IMR-90 (cell line): ENCODE results near the gene OPCML. TPM values are rescaled to one million over a fixed set of nuclear protein-coding genes. Genes with fewer than 3 reads are reported as not detected.

ENCODE experiments used
- ATAC-seq: fragments of 200-7000 bp; cut with Tn5 transposase; 2 replicates; pipeline ENCODE4 v1.9.1; 2020; ENCODE audit warnings: low read depth, mild to moderate bottlenecking, moderate library complexity
- BruUV-seq: library from RNA; stranded (reverse); fragments of 400-500 nt; replicated peaks from 2 replicates; lab custom pipeline; 2021; lab: Mats Ljungman, UMichigan
- CTCF ChIA-PET: fragments of 300-600 bp; formaldehyde crosslinking; extraction: SDS; loops from one replicate; lab custom pipeline; 2021; ENCODE audit warnings: antibody characterized with exemption; lab: Yijun Ruan, JAX
- POLR2A ChIA-PET: fragments of 300-600 bp; sonication (Branson Sonifier 250); formaldehyde crosslinking; loops from one replicate; lab custom pipeline; 2022; ENCODE audit warnings: antibody characterized with exemption; ENCODE audit not compliant: unreplicated experiment; lab: Charles Lee
- DNase-seq: peaks from one replicate; pipeline ENCODE4 v3.0.0; 2013
- H2AFZ ChIP-seq: replicated peaks from 2 replicates; pipeline ENCODE3; 2013; ENCODE audit warnings: low read length, mild to moderate bottlenecking; ENCODE audit not compliant: poor library complexity
- H2AK5ac ChIP-seq: 2 replicates; pipeline ENCODE4 v1.6.1; 2013; ENCODE audit warnings: low read depth, low read length, inconsistent platforms
- H2AK9ac ChIP-seq: replicated peaks from 2 replicates; pipeline ENCODE3; 2013; ENCODE audit warnings: mild to moderate bottlenecking, low read depth, low read length, moderate library complexity; ENCODE audit not compliant: poor library complexity
- H2BK120ac ChIP-seq: 2 replicates; pipeline ENCODE4 v1.6.1; 2013; ENCODE audit warnings: low read depth, low read length, inconsistent platforms
- H2BK15ac ChIP-seq: 3 replicates; pipeline ENCODE4 v1.6.1; 2013; ENCODE audit warnings: low read depth, low read length, inconsistent platforms
- H2BK20ac ChIP-seq: 2 replicates; pipeline ENCODE4 v1.6.1; 2013; ENCODE audit warnings: low read depth, mild to moderate bottlenecking, inconsistent platforms, low read length, moderate library complexity
- H2BK5ac ChIP-seq: 2 replicates; pipeline ENCODE4 v1.6.1; 2013; ENCODE audit warnings: mild to moderate bottlenecking, low read depth, low read length, inconsistent platforms; ENCODE audit not compliant: poor library complexity, severe bottlenecking
- H3K14ac ChIP-seq: replicated peaks from 2 replicates; pipeline ENCODE4 v1.6.1; 2013; ENCODE audit warnings: low read depth, low read length, inconsistent platforms
- H3K18ac ChIP-seq: 2 replicates; pipeline ENCODE4 v1.6.1; 2013; ENCODE audit warnings: low read depth, low read length, control low read depth
- H3K23ac ChIP-seq: 2 replicates; pipeline ENCODE4 v1.6.1; 2013; ENCODE audit warnings: low read depth, low read length, inconsistent platforms
- H3K27ac ChIP-seq: 2 replicates; pipeline ENCODE4 v1.5.1; 2013; ENCODE audit warnings: mild to moderate bottlenecking, control low read depth, low read length; ENCODE audit not compliant: insufficient read depth
- H3K27me3 ChIP-seq: 2 replicates; pipeline ENCODE4 v1.6.1; 2013; ENCODE audit warnings: low read length; ENCODE audit not compliant: control insufficient read depth, insufficient read depth
- H3K36me3 ChIP-seq: 2 replicates; pipeline ENCODE4 v1.6.1; 2013; ENCODE audit warnings: low read length, mixed read lengths; ENCODE audit not compliant: control insufficient read depth, insufficient read depth
- H3K4ac ChIP-seq: 2 replicates; pipeline ENCODE4 v1.6.1; 2013; ENCODE audit warnings: low read depth, low read length, inconsistent platforms
- H3K4me1 ChIP-seq: 2 replicates; pipeline ENCODE4 v1.6.1; 2013; ENCODE audit warnings: low read length, mixed read lengths; ENCODE audit not compliant: control insufficient read depth, insufficient read depth
- H3K4me2 ChIP-seq: 2 replicates; pipeline ENCODE4 v1.6.1; 2013; ENCODE audit warnings: low read depth, mild to moderate bottlenecking, control low read depth, low read length, moderate library complexity
- H3K4me3 ChIP-seq: 2 replicates; pipeline ENCODE4 v1.5.1; 2013; ENCODE audit warnings: low read depth, mild to moderate bottlenecking, control low read depth, low read length, moderate library complexity; ENCODE audit not compliant: insufficient read depth
- H3K56ac ChIP-seq: 2 replicates; pipeline ENCODE4 v1.6.1; 2013; ENCODE audit warnings: low read length, inconsistent platforms; ENCODE audit not compliant: insufficient read depth; ENCODE audit errors: extremely low read depth
- H3K79me1 ChIP-seq, 2 experiments: 2 replicates each; pipeline ENCODE4 v1.6.1; 2013; ENCODE audit warnings: low read length in 2 of 2, inconsistent platforms in 1 of 2, low read depth in 1 of 2
- H3K9ac ChIP-seq: 2 replicates; pipeline ENCODE4 v1.6.1; 2013; ENCODE audit warnings: low read depth, low read length, control low read depth
- H3K9me1 ChIP-seq: 2 replicates; pipeline ENCODE4 v1.6.1; 2013; ENCODE audit warnings: low read length, inconsistent platforms; ENCODE audit not compliant: insufficient read depth
- H3K9me3 ChIP-seq: 2 replicates; pipeline ENCODE4 v1.6.1; 2013; ENCODE audit warnings: low read length; ENCODE audit not compliant: control insufficient read depth, insufficient read depth
- H4K20me1 ChIP-seq: 2 replicates; pipeline ENCODE4 v1.6.1; 2013; ENCODE audit warnings: low read length, inconsistent platforms; ENCODE audit not compliant: insufficient read depth
- H4K5ac ChIP-seq: 2 replicates; pipeline ENCODE4 v1.6.1; 2013; ENCODE audit warnings: mild to moderate bottlenecking, low read depth, low read length, control low read depth
- H4K8ac ChIP-seq, 2 experiments: 2 replicates each; pipeline ENCODE4 v1.6.1; 2013; ENCODE audit warnings: low read depth in 2 of 2, low read length in 2 of 2, control low read depth in 1 of 2, inconsistent platforms in 1 of 2
- H4K91ac ChIP-seq: 2 replicates; pipeline ENCODE4 v1.6.1; 2013; ENCODE audit warnings: low read depth, low read length, inconsistent platforms; ENCODE audit not compliant: insufficient read depth
- BHLHE40 ChIP-seq: fragments of 150-350 bp; IDR thresholded peaks from 2 replicates; pipeline ENCODE4 v1.6.1; 2016; ENCODE audit warnings: mild to moderate bottlenecking, low read depth, low read length
- CEBPB ChIP-seq: IDR thresholded peaks from 2 replicates; pipeline ENCODE4 v1.6.1; 2012; ENCODE audit warnings: low read depth, low read length, improper control_type of control experiment
- CHD1 ChIP-seq: IDR thresholded peaks from 2 replicates; pipeline ENCODE4 v1.6.1; 2012; ENCODE audit warnings: low read depth, low read length, improper control_type of control experiment
- FOS ChIP-seq: fragments of 150-350 bp; IDR thresholded peaks from 2 replicates; pipeline ENCODE4 v1.6.1; 2016; ENCODE audit warnings: low read depth, low read length
- MAFK ChIP-seq: IDR thresholded peaks from 2 replicates; pipeline ENCODE4 v1.6.1; 2012; ENCODE audit warnings: low read depth, low read length, improper control_type of control experiment
- MAZ ChIP-seq: IDR thresholded peaks from 2 replicates; pipeline ENCODE4 v1.6.1; 2012; ENCODE audit warnings: low read depth, mild to moderate bottlenecking, low read length, improper control_type of control experiment, moderate library complexity, borderline replicate concordance
- MXI1 ChIP-seq: IDR thresholded peaks from 2 replicates; pipeline ENCODE4 v1.6.1; 2012; ENCODE audit warnings: low read depth, mild to moderate bottlenecking, low read length, moderate library complexity, borderline replicate concordance
- NFE2L2 ChIP-seq: fragments of 150-350 bp; IDR thresholded peaks from 2 replicates; pipeline ENCODE4 v1.6.1; 2016; ENCODE audit warnings: low read depth, mild to moderate bottlenecking, low read length
- POLR2A ChIP-seq: IDR thresholded peaks from 2 replicates; pipeline ENCODE4 v1.6.1; 2012; ENCODE audit warnings: mild to moderate bottlenecking, low read depth, low read length
- RAD21 ChIP-seq: IDR thresholded peaks from 2 replicates; pipeline ENCODE4 v1.6.1; 2012; ENCODE audit warnings: low read length, improper control_type of control experiment
- RCOR1 ChIP-seq: IDR thresholded peaks from 2 replicates; pipeline ENCODE4 v1.6.1; 2012; ENCODE audit warnings: mild to moderate bottlenecking, low read length, improper control_type of control experiment; ENCODE audit not compliant: insufficient replicate concordance
- RFX5 ChIP-seq: IDR thresholded peaks from 2 replicates; pipeline ENCODE4 v1.8.0; 2012; ENCODE audit warnings: low read depth, mild to moderate bottlenecking, low read length, moderate library complexity
- SMC3 ChIP-seq: fragments of 150-350 bp; IDR thresholded peaks from 2 replicates; pipeline ENCODE4 v1.6.1; 2016; ENCODE audit warnings: low read depth, mild to moderate bottlenecking, antibody characterized with exemption, low read length, moderate library complexity
- USF2 ChIP-seq: fragments of 150-350 bp; IDR thresholded peaks from 2 replicates; pipeline ENCODE4 v1.6.1; 2017; ENCODE audit warnings: mild to moderate bottlenecking, antibody characterized with exemption, low read length, low read depth
- WGBS, 2 experiments: methylation state at CpG; one replicate each; pipeline versions ENCODE4 v1.1.5 to v1.1.7; 2013; ENCODE audit warnings: missing lambda C conversion rate in 2 of 2; ENCODE audit not compliant: insufficient read length in 1 of 2; ENCODE audit errors: extremely low coverage in 2 of 2; 5-methylcytosine and 5-hydroxymethylcytosine counted together
- dilution Hi-C: fragments of 300-500 bp; cut with HindIII; formaldehyde crosslinking; loops from one replicate; pipeline ENCODE4 v1.14.3; 2018; ENCODE audit warnings: low sequenced_read_pairs; ENCODE audit not compliant: unreplicated experiment
- in situ Hi-C: fragments of 300-500 bp; cut with MboI; formaldehyde crosslinking; loops from 3 replicates; pipeline ENCODE4 v1.14.3; 2019; ENCODE audit warnings: low sequenced_read_pairs, inconsistent platforms, mixed read lengths
- intact Hi-C: fragments of 100-400 bp; cut with micrococcal nuclease; formaldehyde crosslinking; loops from 2 replicates; pipeline ENCODE4 v1.10.0; 2022
- polyA plus RNA-seq, 3 experiments: library from polyadenylated mRNA; depleted of rRNA; stranded (reverse); fragments of >200 nt; gene quantifications; 2 replicates each; pipeline ENCODE4 v1.2.3, GENCODE V29; 2012; ENCODE audit warnings: low replicate concordance in 1 of 3
- total RNA-seq: library from RNA; depleted of rRNA; stranded (reverse); fragments of >200 nt; gene quantifications from 2 replicates; pipeline ENCODE4 v1.2.3, GENCODE V29; 2012
- TF ChIP-seq, protein P1 (sequence below): conservative IDR thresholded peaks from 2 replicates; pipeline ENCODE4 v1.5.1; 2012; ENCODE audit warnings: mild to moderate bottlenecking, low read depth, low read length, improper control_type of control experiment
- TF ChIP-seq, protein P2 (sequence below): fragments of 150-350 bp; IDR thresholded peaks from 2 replicates; pipeline ENCODE4 v1.6.1; 2016; ENCODE audit warnings: low read depth, mild to moderate bottlenecking, low read length, moderate library complexity, borderline replicate concordance

OPCML gene
- total and polyA plus RNA-seq, 2 of the 4 experiments (the other 2 are of a cell fraction) = under 0.01 to 2.6 TPM

DNA sequence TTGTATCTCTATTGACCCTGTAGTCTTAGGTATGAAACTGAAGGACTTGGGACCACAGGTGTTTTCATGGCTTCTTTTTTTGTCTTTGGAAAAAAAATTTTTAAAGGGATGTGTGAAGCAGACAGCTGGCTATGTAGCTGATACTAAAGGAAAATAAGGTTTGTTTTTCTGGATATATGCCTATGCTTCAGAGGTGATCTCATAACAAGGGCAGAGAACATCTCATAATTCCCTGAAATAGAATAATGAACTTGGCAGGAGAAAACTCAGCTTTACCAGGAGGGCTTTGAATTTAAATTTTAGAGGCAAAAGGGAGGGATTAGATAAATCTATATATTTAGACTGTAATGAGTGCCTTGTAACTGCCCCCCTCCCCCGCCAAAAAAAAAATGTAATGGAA is 714.9 kb downstream of the OPCML start:
- no peak overlapping the region for H3K4me3 ChIP-seq
- no peaks in the 10 kb centered on the region for H3K4me1 ChIP-seq
- H4K8ac ChIP-seq = no peak overlapping the region
- H3K9me3 ChIP-seq = no peaks in the 10 kb centered on the region
- H2BK5ac ChIP-seq = no peak overlapping the region
- H3K36me3 ChIP-seq = no peaks in the 10 kb centered on the region
- no peak overlapping the region for H2AK5ac ChIP-seq
- H3K56ac ChIP-seq = no peak overlapping the region
- intact Hi-C loops (loop anchor here (2.0 kb wide), 1 partner anchor 69 kb away; no protein-coding TSS in a partner anchor), dilution Hi-C loops (no loop called here), in situ Hi-C loops (no loop called here)
- BruUV-seq = no TSS peak
- POLR2A ChIA-PET = no interaction called here
- H2BK120ac ChIP-seq = no peak overlapping the region
- no peak overlapping the region for H3K18ac ChIP-seq
- no peak overlapping the region for H2AK9ac ChIP-seq
- WGBS, 2 experiments = no CpG with 5 or more reads among the region's 1 CpG
- H3K4ac ChIP-seq = no peak overlapping the region
- H4K20me1 ChIP-seq = no peaks in the 10 kb centered on the region
- ATAC-seq = no peak
- no peak overlapping the region for H3K9ac ChIP-seq
- no peak overlapping the region for H3K4me2 ChIP-seq
- no peak overlapping the region for H3K14ac ChIP-seq
- CTCF ChIA-PET = no interaction called here
- TF ChIP-seq BHLHE40 (no peak), RCOR1 (no peak), SMC3 (no peak), MAFK (no peak), MAZ (no peak), CEBPB (no peak), FOS (no peak), POLR2A (no peak), NFE2L2 (no peak), RFX5 (no peak), MXI1 (no peak), RAD21 (no peak), USF2 (no peak), CHD1 (no peak)
- TF ChIP-seq, protein P1, sequence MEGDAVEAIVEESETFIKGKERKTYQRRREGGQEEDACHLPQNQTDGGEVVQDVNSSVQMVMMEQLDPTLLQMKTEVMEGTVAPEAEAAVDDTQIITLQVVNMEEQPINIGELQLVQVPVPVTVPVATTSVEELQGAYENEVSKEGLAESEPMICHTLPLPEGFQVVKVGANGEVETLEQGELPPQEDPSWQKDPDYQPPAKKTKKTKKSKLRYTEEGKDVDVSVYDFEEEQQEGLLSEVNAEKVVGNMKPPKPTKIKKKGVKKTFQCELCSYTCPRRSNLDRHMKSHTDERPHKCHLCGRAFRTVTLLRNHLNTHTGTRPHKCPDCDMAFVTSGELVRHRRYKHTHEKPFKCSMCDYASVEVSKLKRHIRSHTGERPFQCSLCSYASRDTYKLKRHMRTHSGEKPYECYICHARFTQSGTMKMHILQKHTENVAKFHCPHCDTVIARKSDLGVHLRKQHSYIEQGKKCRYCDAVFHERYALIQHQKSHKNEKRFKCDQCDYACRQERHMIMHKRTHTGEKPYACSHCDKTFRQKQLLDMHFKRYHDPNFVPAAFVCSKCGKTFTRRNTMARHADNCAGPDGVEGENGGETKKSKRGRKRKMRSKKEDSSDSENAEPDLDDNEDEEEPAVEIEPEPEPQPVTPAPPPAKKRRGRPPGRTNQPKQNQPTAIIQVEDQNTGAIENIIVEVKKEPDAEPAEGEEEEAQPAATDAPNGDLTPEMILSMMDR = no peak
- TF ChIP-seq, protein P2, sequence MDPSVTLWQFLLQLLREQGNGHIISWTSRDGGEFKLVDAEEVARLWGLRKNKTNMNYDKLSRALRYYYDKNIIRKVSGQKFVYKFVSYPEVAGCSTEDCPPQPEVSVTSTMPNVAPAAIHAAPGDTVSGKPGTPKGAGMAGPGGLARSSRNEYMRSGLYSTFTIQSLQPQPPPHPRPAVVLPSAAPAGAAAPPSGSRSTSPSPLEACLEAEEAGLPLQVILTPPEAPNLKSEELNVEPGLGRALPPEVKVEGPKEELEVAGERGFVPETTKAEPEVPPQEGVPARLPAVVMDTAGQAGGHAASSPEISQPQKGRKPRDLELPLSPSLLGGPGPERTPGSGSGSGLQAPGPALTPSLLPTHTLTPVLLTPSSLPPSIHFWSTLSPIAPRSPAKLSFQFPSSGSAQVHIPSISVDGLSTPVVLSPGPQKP = no peak
- H2AFZ ChIP-seq = no peak overlapping the region
- peaks cover 2% of the 10 kb centered on the region; the same call in 1 of the 2 replicates for H3K27me3 ChIP-seq
- DNase-seq = no peak
- H4K91ac ChIP-seq = no peak overlapping the region
- H3K23ac ChIP-seq = no peak overlapping the region
- no peak overlapping the region for H2BK20ac ChIP-seq
- H3K27ac ChIP-seq = no peak overlapping the region
- no peak overlapping the region for H4K5ac ChIP-seq
- no peaks in the 10 kb centered on the region for H3K79me1 ChIP-seq
- no peak overlapping the region for H2BK15ac ChIP-seq
- no peaks in the 10 kb centered on the region for H3K9me1 ChIP-seq
